T-helper 9 cell (primary cell): ENCODE data around the gene RPS3A.
"Not testable (repeated sequence)": the region's sequence is repeated elsewhere in the genome, so short reads cannot be mapped to it uniquely, and the experiment has no call there.

Source experiments
- DNase-seq: peaks from one replicate; pipeline ENCODE4 v3.0.0-alpha.2; 2020

The RPS3A gene

DNA sequence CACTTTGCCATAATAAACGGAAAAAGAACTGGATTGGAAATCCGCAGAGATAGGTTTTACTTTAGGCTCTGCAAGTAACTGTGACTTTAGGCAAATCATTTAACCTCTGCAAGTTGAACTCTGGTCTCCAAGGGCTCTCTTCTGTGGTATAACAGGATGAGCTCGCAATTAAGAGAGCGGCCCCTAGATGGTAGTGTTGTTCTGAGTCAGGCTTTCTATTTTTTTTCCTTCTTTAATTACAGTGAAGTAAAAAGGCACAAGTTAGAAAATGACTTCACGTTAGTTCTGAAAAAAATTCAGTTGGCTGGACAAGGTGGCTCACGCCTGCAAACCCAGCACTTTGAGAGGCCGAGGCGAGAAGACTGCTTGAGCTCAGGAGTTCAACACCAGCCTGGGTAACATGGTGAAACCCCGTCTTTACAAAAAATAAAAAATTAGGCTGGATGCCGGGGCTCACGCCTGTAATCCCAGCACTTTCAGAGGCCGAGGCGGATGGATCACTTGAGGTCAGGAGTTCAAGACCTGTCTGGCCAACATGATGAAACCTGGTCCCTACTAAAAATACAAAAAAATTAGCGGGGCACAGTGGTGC, 18.0 kb downstream of the RPS3A start:
- peak; percentile 11 for DNase-seq

DNA sequence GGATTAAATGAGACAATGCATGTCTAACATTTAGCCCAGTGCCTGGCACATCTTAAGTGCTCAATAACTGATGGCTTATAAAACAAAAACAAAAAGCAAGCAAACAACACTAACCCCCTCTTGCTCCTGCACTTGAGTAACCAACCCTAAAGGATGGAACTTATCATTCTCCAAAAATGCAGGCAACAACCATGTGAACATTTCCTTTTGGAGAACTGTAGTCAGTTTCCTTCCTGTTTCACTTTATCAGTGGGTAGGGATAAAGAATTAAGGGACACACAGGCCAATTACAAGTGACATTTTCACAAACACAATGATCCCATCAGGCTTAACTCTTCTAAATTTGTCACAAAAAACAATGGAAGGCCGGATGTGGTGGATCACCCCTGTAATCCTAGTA, 30.4 kb downstream of the RPS3A start:
- no peak for DNase-seq

DNA sequence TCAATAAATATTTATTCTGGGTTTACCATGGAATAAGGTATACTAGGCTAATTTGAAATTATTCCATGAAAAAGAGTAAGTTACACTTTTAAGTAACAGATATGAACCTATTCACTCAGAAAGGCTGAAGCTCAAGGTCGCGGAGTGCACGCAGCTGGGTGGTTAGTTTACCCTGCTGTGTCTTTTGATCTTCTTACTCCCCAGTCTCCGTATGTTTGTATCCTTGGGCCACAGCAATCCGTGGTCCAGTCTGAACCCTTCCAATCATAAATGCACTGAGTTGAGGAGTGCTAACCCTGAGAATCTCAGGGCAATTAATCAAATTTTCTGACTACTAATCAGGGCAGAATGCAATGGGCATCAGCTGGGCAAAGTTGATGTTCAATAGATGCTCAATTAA, 33.9 kb downstream of the RPS3A start:
- no peak for DNase-seq

DNA sequence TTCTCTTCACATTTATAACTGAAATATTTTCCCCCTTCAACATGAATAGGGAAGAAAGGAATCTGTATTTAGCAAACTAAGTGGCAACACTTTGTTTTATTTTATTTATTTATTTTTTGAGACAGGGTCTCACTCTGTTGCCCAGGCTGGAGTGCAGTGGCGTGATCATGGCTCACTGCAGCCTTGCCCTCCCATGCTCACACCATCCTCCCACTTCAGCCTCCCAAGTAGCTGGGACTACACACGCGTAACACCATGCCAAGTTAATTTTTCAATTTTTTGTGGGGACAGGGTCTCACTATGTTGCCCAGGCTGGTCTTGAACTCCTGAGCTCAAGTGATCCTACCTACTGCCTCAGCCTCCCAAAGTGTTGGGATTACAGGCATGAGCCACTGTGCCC, 36.6 kb downstream of the RPS3A start:
- DNase-seq = not testable (repeated sequence)

DNA sequence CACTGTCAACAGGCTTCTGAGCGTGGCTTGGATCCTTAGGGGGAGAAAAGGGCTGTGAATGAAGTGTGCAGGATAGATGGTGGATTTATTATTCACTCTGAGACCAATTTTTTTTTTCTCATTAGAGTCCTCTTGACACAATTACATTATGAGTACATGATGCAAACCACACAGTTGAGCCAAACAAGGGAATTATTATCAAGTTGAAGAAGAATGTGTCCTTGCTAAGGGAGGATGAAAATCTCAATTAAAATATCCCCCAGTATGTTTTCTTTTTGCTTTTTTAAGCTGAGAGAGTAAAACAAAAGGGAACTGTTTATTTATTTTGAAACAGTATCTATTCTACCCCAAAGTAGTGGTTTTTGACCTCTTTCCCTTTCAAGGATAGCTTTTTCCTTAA, 40.4 kb downstream of the RPS3A start:
- no peak for DNase-seq

DNA sequence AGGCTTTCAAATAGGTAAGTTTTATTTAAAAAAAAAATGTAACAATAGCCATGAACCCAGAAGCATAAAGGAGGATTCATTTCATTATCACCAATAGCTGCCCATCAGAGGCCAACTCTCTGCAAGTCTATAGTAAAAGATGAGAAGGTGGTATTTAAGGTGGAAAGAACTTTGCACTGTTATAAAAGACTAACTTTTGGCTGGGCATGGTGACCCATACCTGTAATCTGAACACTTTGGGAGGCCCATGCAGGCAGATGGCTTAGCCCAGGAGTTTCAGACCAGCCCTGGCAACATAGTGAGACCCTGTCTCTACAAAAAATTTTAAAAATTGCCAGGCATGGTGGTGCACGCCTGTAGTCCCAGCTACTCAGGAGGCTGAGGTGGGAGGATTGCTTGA, 43.3 kb downstream of the RPS3A start:
- DNase-seq = no peak

DNA sequence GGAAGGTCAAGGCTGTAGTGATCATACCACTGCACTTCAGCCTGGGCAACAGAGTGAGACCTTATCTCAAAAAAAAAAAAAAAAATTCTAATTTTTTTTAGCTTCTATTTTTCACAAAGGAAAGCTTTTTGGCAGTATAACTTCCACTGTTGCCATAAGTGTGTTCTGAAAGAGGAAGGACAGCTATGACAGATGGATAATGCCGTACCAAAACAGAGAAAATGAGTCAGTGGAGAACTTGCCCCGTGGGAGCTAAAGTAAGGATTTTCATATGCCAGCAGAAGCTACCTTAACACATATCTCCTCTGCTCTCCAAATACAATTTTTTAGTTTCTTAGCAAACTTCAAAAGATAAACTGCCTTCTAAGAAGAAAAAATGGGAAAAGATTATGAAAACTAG, 43.7 kb downstream of the RPS3A start:
- no peak for DNase-seq

DNA sequence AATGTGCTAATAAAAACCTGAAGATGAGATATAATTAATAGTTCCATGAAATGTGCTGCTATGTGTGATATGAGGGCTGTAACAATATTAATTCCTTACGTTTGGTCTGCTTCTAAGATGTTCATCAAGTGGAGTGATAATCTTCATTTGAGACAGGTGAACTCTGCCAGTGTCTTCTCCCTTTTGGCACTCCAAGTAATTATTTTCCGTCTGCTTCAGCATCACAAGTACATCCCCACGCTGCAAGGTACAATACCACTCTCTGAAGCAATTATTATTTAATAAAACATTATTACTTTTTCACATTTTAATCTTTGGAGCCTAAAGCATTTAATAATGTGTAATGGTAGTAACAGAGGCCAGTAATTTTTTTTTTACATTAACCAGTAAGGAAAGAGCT, 44.4 kb downstream of the RPS3A start:
- DNase-seq = no peak

DNA sequence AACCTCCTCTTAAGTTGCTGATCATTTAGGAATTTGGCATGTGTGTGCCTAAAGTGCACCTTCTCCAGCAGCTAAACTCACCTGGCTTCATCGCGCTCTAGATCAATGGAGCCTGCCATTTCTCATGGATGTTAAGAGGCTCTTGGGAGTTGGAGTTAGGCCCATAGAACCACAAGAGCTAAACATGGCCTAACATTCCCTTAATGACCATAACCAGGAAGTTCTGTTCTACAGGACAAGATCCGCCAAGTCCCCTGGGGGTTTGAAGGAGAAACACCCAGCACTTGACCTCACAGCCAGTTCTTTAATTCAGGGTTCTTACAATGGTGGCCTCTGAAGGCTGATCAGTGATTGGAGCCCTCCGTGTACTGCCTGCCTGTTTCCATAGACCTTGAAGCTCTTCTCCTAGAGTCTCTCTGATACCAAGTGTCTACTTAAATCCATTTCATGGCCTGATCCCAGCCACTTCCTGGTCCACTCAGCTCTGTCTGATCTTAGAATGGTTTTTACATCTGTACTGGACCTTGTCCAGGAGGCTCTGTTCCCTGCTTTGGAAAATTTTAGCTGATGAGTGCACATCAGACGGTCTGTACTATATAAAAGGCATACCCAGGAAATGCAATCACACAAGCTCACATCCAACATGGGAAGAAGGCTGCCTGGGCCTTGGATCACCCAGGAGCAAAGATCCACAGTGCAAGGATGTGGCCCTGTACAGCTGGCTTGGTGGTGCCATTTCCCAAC, 45.1 kb downstream of the RPS3A start:
- no peak for DNase-seq

DNA sequence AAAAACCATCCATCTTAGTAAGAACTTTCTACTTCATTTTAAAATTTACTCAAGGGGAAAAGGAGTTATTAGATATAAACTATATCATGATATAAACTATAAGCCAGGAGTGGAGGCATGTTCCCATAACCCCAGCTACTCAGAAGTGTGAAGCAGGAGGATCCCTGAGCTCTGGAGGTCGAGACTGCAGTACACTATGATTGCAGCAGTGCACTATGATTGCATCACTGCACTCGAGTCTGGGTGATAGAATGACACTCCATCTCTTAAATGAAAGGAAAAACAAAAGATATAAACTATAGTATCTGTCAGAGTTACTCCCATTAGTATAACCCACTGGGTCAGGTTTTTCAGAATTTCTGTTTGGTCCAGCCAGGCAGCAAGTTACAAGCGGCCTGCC, 47.6 kb downstream of the RPS3A start:
- DNase-seq = no peak

DNA sequence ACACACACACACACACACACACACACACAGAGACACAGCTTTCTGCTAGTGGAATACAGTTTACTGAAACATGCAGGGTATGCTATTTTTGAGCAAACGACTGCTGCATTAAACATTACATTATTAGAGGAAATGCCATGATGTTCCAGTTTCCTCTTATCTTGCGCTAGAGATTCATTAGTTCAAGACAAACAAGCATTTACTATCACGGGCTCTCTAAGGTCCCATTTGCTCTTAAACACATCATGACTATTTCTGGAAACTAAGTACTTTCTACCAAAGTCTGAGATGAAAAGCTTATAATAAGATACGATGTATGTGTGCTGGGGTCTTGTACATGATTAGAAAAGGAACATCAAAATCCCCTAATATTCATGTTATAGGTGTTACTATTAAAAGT, 48.8 kb downstream of the RPS3A start:
- no peak for DNase-seq

DNA sequence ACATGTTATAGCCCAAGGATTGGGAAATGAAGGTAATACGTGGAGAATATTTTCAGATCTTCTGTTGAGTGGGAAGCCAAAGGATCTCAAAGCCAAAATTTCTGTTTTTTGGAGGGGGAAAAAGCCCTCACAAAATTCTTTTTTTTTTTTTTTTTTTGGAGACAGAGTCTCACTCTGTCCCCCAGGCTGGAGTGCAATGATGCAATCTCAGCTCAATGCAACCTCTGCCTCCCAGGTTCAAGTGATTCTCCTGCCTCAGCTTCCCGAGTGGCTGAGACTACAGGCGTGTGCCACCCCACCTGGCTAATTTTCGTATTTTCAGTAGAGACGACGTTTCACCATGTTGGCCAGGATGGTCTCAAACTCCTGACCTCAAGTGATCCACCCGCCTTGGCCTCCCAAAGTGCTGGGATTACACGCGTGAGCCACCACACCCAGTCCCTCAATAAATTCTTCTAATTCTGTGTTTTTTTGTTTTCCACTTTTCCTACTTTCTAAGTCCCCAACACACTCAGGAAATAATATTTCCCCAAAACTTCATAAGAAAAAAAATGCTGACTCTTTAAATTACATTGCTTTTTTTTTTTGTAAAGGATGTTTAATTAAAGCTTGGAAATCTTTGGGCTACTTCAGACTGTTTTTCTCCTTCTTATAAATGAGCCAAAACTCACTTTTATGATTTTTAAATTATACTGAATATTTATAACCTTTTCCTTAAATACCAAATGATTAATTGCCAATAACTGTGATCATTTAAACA, 51.6 kb downstream of the RPS3A start:
- DNase-seq = no peak

DNA sequence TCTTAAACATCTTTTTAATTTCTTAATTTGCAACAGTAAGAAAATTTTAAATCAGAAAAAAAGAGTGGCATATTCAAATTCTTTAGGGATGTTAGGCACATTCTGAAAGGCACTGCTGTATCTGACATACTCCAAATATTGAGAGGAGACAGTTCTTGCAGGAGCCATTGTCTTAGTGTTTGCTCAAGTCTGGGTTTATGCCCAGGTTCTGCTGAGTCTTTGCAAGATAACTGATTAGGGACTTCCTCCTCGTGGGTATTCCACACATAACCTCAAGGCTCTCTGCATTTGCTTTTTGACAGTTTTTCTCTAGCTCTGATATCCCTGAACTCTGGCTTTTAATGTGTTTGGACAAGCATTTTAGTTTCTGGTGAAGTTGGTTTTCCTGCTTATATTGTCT, 52.6 kb downstream of the RPS3A start:
- DNase-seq = no peak

DNA sequence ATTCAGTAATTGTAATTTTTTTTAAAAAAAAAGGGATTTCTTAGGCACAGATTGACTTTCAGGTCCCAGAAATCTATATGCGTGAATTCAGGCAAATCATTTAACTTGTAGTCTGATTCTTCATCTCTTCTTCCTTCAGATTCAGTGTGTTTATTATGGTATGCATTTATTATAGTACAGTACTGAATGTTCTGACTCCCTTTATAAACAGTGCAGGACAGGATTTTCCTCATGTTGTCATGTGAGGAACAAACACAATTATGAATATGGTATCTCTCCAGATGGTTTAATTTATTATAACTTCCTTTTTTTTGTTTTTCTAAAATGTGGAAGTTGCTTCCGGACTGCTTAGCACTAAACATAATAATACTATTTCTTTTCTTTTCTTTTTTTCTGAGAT, 54.2 kb downstream of the RPS3A start:
- no peak for DNase-seq
